Transverse colon (tissue), 4 donors: Measurements from ENCODE around the gene OR52E5. TPM values are rescaled to one million over a fixed set of nuclear protein-coding genes. Genes with fewer than 3 reads are reported as not detected.

Experiments
- DNase-seq: peaks from one replicate; pipeline ENCODE4 v3.0.0-alpha.2; 2019
- H3K27ac ChIP-seq, 4 donors: fragments of 200-600 bp; sonication (generic); 2 replicates each; pipeline ENCODE4 v1.5.1; 2016 to 2018; ENCODE audit warnings: inconsistent platforms in 4 of 4
- H3K27me3 ChIP-seq: fragments of 200-600 bp; sonication (generic); 2 replicates; pipeline ENCODE4 v1.5.1; 2017; ENCODE audit warnings: inconsistent platforms
- H3K36me3 ChIP-seq, 4 donors: fragments of 200-600 bp; sonication (generic); 2 replicates each; pipeline ENCODE4 v1.5.1; 2017 to 2019; ENCODE audit warnings: inconsistent platforms in 4 of 4
- H3K4me1 ChIP-seq, 4 donors: fragments of 200-600 bp; sonication (generic); 2 replicates each; pipeline ENCODE4 v1.5.1; 2017 to 2020; ENCODE audit warnings: inconsistent platforms in 4 of 4
- H3K4me3 ChIP-seq, 4 donors: fragments of 200-600 bp; sonication (generic); 1 replicate in 1 of 4; 2 replicates in 3 of 4; pipeline versions ENCODE4 v1.5.1 to v1.6.1; 2017 to 2019; ENCODE audit warnings: inconsistent platforms in 4 of 4
- H3K9me3 ChIP-seq, 2 donors: fragments of 200-600 bp; sonication (generic); 2 replicates each; pipeline ENCODE4 v1.5.1; 2017 to 2019; ENCODE audit warnings: inconsistent platforms in 2 of 2
- CTCF ChIP-seq, 5 experiments: fragments of 200-600 bp in 3 of 5; fragments of 450-650 bp in 2 of 5; sonication (generic) in 3 of 5; IDR thresholded peaks; 1 replicate in 2 of 5; 2 replicates in 3 of 5; pipeline ENCODE4 v1.5.1; 2016 to 2017; ENCODE audit warnings: antibody characterized with exemption in 5 of 5, inconsistent platforms in 3 of 5, mild to moderate bottlenecking in 2 of 5, moderate library complexity in 1 of 5
- EP300 ChIP-seq: sonication (generic); formaldehyde crosslinking; IDR thresholded peaks from one replicate; pipeline ENCODE4 v1.6.1; 2017; ENCODE audit warnings: antibody characterized with exemption, low read depth
- POLR2A ChIP-seq: fragments of 450-650 bp; IDR thresholded peaks from one replicate; pipeline ENCODE4 v1.6.1; 2016; ENCODE audit warnings: antibody characterized with exemption, mild to moderate bottlenecking, moderate library complexity
- POLR2AphosphoS5 ChIP-seq, 3 donors: sonication (generic); formaldehyde crosslinking; IDR thresholded peaks; one replicate each; pipeline ENCODE4 v1.6.1; 2016; ENCODE audit warnings: antibody characterized with exemption in 3 of 3
- WGBS, 2 donors: methylation state at CpG; one replicate each; pipeline ENCODE4 v1.1.5; 2018; ENCODE audit warnings: low coverage in 1 of 2; 5-methylcytosine and 5-hydroxymethylcytosine counted together
- in situ Hi-C, 4 donors: fragments of 200-750 bp; cut with MboI; loops; one replicate each; pipeline versions ENCODE4 v1.15.0 to v1.15.1; 2017; ENCODE audit warnings: low sequenced_read_pairs in 3 of 4, low pct_ligation_motif_present in 1 of 4, low pct_unique_long_range_greater_than_20kb in 1 of 4
- intact Hi-C: fragments of 100-400 bp; cut with DNase I; formaldehyde crosslinking; loops from one replicate; pipeline ENCODE4 v1.15.1; 2023; ENCODE audit warnings: low total_unique reads
- total RNA-seq, 4 donors: library from RNA; depleted of rRNA; stranded (reverse); fragments of >200 nt; gene quantifications; one replicate each; pipeline ENCODE4 v1.1.0, GENCODE V29; 2016

The OR52E5 gene
- total RNA-seq, 4 donors from 2014 or later = not detected

GRCh38 chr11:5857590-5857989 lies 35.4 kb upstream of the OR52E5 start, which contains the start of gene OR52E8:
TSS of gene OR52E8 (minus strand) at chr11:5857690. CDS start at chr11:5857690, 0 bp downstream.
- H3K36me3 ChIP-seq = no peaks in the 10 kb centered on the region
- intact Hi-C loops = no loop called here
- TF ChIP-seq POLR2AphosphoS5 (IDR thresholded peaks at IDR 0.05) = no peak
- TF ChIP-seq POLR2A = no peak
- no peak for TF ChIP-seq EP300
- TF ChIP-seq CTCF (IDR thresholded peaks at IDR 0.05) = no peak
- no peaks in the 10 kb centered on the region for H3K4me1 ChIP-seq
- H3K27me3 ChIP-seq = no peaks in the 10 kb centered on the region
- WGBS, 2 donors = 90 to 95% methylated on average over 3 of the region's 3 CpGs
- in situ Hi-C loops = no loop called here
- no peak within 1 kb of the TSS for H3K4me3 ChIP-seq
- no peak within 1 kb of the TSS for H3K27ac ChIP-seq
- no peaks in the 10 kb centered on the region for H3K9me3 ChIP-seq
- no peak for DNase-seq

GRCh38 chr11:5865826-5866225 lies 27.2 kb upstream of the OR52E5 start:
- TF ChIP-seq EP300 (no peak), POLR2A (no peak), CTCF (IDR thresholded peaks at IDR 0.05) (no peak), POLR2AphosphoS5 (IDR thresholded peaks at IDR 0.05) (no peak)
- Histone ChIP-seq H3K36me3 (no peaks in the 10 kb centered on the region), H3K4me3 (no peak overlapping the region), H3K27ac (no peak overlapping the region), H3K27me3 (no peaks in the 10 kb centered on the region), H3K9me3 (no peaks in the 10 kb centered on the region), H3K4me1 (no peaks in the 10 kb centered on the region)
- 82 to 86% methylated on average over 2 of the region's 2 CpGs for WGBS, 2 donors
- DNase-seq = no peak
- in situ Hi-C loops = no loop called here
- intact Hi-C loops = no loop called here

- in situ Hi-C loops = no loop called here
- H3K36me3 ChIP-seq = no peaks in the 10 kb centered on the region
- 42 to 69% methylated on average over 2 of the region's 2 CpGs for WGBS, 2 donors
Observed at GRCh38 chr11:5878564-5878963, 14.4 kb upstream of the OR52E5 start.

GRCh38 chr11:5880329-5880728 lies 12.7 kb upstream of the OR52E5 start, which contains the start of gene OR52E4:
TSS of gene OR52E4 (plus strand) at chr11:5880629. CDS start at chr11:5884293, 3,664 bp downstream.
- Histone ChIP-seq H3K27ac (no peak within 1 kb of the TSS), H3K4me3 (no peak within 1 kb of the TSS), H3K4me1 (no peaks in the 10 kb centered on the region), H3K36me3 (no peaks in the 10 kb centered on the region), H3K27me3 (no peaks in the 10 kb centered on the region), H3K9me3 (no peaks in the 10 kb centered on the region)
- 69 to 79% methylated on average over 3 to 4 of the region's 4 CpGs for WGBS, 2 donors
- intact Hi-C loops = no loop called here
- in situ Hi-C loops = no loop called here
- no peak for DNase-seq
- TF ChIP-seq EP300 = no peak
- TF ChIP-seq CTCF (IDR thresholded peaks at IDR 0.05) = no peak
- no peak for TF ChIP-seq POLR2AphosphoS5 (IDR thresholded peaks at IDR 0.05)
- TF ChIP-seq POLR2A = no peak

More at GRCh38 chr11:5878564-5878963, 14.4 kb upstream of the OR52E5 start:
- Histone ChIP-seq H3K4me1 (no peaks in the 10 kb centered on the region), H3K27me3 (no peaks in the 10 kb centered on the region), H3K27ac (no peak overlapping the region), H3K4me3 (no peak overlapping the region), H3K9me3 (no peaks in the 10 kb centered on the region)
- no peak for DNase-seq
- intact Hi-C loops = no loop called here
- TF ChIP-seq POLR2A (no peak), CTCF (IDR thresholded peaks at IDR 0.05) (no peak), POLR2AphosphoS5 (IDR thresholded peaks at IDR 0.05) (no peak), EP300 (no peak)
